K562 (cell line): ENCODE measurements around the gene CCDC71L. TPM values are rescaled to one million over a fixed set of nuclear protein-coding genes. Genes with fewer than 3 reads are reported as not detected.

Source experiments
- BRD9 ChIP-seq: fragments of 450-650 bp; IDR thresholded peaks from 2 replicates; pipeline ENCODE4 v1.6.1; 2018; ENCODE audit warnings: low read depth; ENCODE audit not compliant: partially characterized antibody
- HDAC3 ChIP-seq: fragments of 450-650 bp; IDR thresholded peaks from 2 replicates; pipeline ENCODE4 v1.6.1; 2018; ENCODE audit warnings: borderline replicate concordance, mild to moderate bottlenecking, moderate library complexity; ENCODE audit not compliant: partially characterized antibody
- NELFE ChIP-seq: IDR thresholded peaks from 2 replicates; pipeline ENCODE4 v1.6.1; 2011; ENCODE audit warnings: mild to moderate bottlenecking; ENCODE audit not compliant: insufficient read depth, insufficient read length
- NONO ChIP-seq, 2 experiments: fragments of 200-400 bp in 1 of 2; fragments of 450-650 bp in 1 of 2; formaldehyde crosslinking in 1 of 2; IDR thresholded peaks; 2 replicates each; pipeline ENCODE4 v1.6.1; 2017; ENCODE audit warnings: low read depth in 2 of 2, mild to moderate bottlenecking in 2 of 2, moderate library complexity in 2 of 2, low read length in 1 of 2
- OTX1 ChIP-seq: fragments of 450-650 bp; formaldehyde crosslinking; IDR thresholded peaks from 2 replicates; pipeline ENCODE4 v1.4.0; 2022; ENCODE audit warnings: mild to moderate bottlenecking
- PHF20 ChIP-seq: fragments of 450-650 bp; IDR thresholded peaks from 2 replicates; pipeline ENCODE4 v1.6.1; 2018; ENCODE audit not compliant: partially characterized antibody
- POLR3A ChIP-seq: IDR thresholded peaks from 2 replicates; pipeline ENCODE4 v1.6.1; 2011; ENCODE audit warnings: borderline replicate concordance, mild to moderate bottlenecking, moderate library complexity; ENCODE audit not compliant: insufficient read length, insufficient read depth; ENCODE audit errors: extremely low read depth
- POU5F1 ChIP-seq: fragments of 150-350 bp; IDR thresholded peaks from 2 replicates; pipeline ENCODE4 v1.6.1; 2014; ENCODE audit warnings: borderline replicate concordance, low read length, low read depth, mild to moderate bottlenecking; ENCODE audit not compliant: partially characterized antibody
- PREB ChIP-seq: sonication (generic); formaldehyde crosslinking; IDR thresholded peaks from 2 replicates; pipeline ENCODE4 v1.8.1; 2023; ENCODE audit warnings: mild to moderate bottlenecking, missing genetic modification reagents
- SIN3B ChIP-seq: fragments of 450-650 bp; IDR thresholded peaks from 2 replicates; pipeline ENCODE4 v1.6.1; 2017; ENCODE audit warnings: low read depth, mild to moderate bottlenecking, moderate library complexity
- SMAD4 ChIP-seq: fragments of 250-450 bp; sonication (Bioruptor Pico); conservative IDR thresholded peaks from 2 replicates; pipeline ENCODE4 v1.8.0; 2021; ENCODE audit warnings: inconsistent platforms, mild to moderate bottlenecking, moderate library complexity
- SMARCE1 ChIP-seq: fragments of 450-650 bp; IDR thresholded peaks from 2 replicates; pipeline ENCODE4 v1.7.1; 2016; ENCODE audit warnings: mild to moderate bottlenecking
- SOX6 ChIP-seq: fragments of 450-650 bp; IDR thresholded peaks from 2 replicates; pipeline ENCODE4 v1.6.1; 2014; ENCODE audit warnings: mild to moderate bottlenecking
- STAT5A ChIP-seq: IDR thresholded peaks from 2 replicates; pipeline ENCODE4 v1.6.1; 2012; ENCODE audit warnings: low read length, inconsistent platforms, borderline replicate concordance
- ZNF212 ChIP-seq: fragments of 450-650 bp; formaldehyde crosslinking; IDR thresholded peaks from 2 replicates; pipeline ENCODE4 v1.4.0; 2020; ENCODE audit warnings: mild to moderate bottlenecking
- ZNF282 ChIP-seq: sonication (generic); formaldehyde crosslinking; IDR thresholded peaks from 2 replicates; pipeline ENCODE4 v1.8.1; 2023; ENCODE audit warnings: missing genetic modification reagents
- ZNF436 ChIP-seq: fragments of 250-450, 450-650 bp; sonication (Bioruptor Pico); formaldehyde crosslinking; IDR thresholded peaks from 2 replicates; pipeline ENCODE4 v1.7.0; 2020; ENCODE audit warnings: mild to moderate bottlenecking
- ZNF766 ChIP-seq: fragments of 200-800 bp; sonication (Bioruptor generic); conservative IDR thresholded peaks from 2 replicates; pipeline ENCODE4 v1.6.1; 2016; ENCODE audit warnings: missing genetic modification characterization, missing compliant biosample characterization
- polyA plus RNA-seq, 8 experiments: library from polyadenylated mRNA; depleted of rRNA in 4 of 8; stranded (reverse) in 5 of 8; unstranded in 3 of 8; fragments of >200 nt; fragmentation: Nextera tagmentation in 2 of 8; fragmentation: Illumina TruSeq in 1 of 8; extraction: Ambion mirVana in 2 of 8; extraction: Trizol in 1 of 8; gene quantifications; 2 replicates each; pipeline versions ENCODE4 v1.2.1 to v1.2.3, GENCODE V29; 2011 to 2014; ENCODE audit warnings: inconsistent platforms in 1 of 8, missing spikeins in 1 of 8
- total RNA-seq, 7 experiments: library from RNA; depleted of rRNA in 6 of 7; stranded (reverse); fragments of >200 nt in 6 of 7; fragmentation: Illumina TruSeq in 2 of 7; extraction: Trizol in 2 of 7; gene quantifications; 2 replicates each; pipeline versions ENCODE4 v1.2.1 to v1.2.3, GENCODE V29; 2011 to 2021; ENCODE audit warnings: low replicate concordance in 1 of 7
- TF ChIP-seq, protein P1 (sequence below): fragments of 150-350 bp; IDR thresholded peaks from 2 replicates; pipeline ENCODE4 v1.6.1; 2014; ENCODE audit warnings: low read depth, mild to moderate bottlenecking, low read length, borderline replicate concordance
- TF ChIP-seq, protein P2 (sequence below): fragments of 250-450 bp; sonication (Bioruptor Pico); IDR thresholded peaks from 2 replicates; pipeline ENCODE4 v1.8.0; 2021; ENCODE audit warnings: moderate library complexity, mild to moderate bottlenecking, inconsistent platforms

Gene CCDC71L
- total and polyA plus RNA-seq, 9 of the 15 experiments (the other 6 are each of a cell fraction or from before 2014, with no cell fraction given): 5.7 to 108 (median 25.4) TPM

GRCh38 chr7:106615808-106616707, 44.9 kb downstream of the CCDC71L start (continued):
- TF ChIP-seq, protein P1, sequence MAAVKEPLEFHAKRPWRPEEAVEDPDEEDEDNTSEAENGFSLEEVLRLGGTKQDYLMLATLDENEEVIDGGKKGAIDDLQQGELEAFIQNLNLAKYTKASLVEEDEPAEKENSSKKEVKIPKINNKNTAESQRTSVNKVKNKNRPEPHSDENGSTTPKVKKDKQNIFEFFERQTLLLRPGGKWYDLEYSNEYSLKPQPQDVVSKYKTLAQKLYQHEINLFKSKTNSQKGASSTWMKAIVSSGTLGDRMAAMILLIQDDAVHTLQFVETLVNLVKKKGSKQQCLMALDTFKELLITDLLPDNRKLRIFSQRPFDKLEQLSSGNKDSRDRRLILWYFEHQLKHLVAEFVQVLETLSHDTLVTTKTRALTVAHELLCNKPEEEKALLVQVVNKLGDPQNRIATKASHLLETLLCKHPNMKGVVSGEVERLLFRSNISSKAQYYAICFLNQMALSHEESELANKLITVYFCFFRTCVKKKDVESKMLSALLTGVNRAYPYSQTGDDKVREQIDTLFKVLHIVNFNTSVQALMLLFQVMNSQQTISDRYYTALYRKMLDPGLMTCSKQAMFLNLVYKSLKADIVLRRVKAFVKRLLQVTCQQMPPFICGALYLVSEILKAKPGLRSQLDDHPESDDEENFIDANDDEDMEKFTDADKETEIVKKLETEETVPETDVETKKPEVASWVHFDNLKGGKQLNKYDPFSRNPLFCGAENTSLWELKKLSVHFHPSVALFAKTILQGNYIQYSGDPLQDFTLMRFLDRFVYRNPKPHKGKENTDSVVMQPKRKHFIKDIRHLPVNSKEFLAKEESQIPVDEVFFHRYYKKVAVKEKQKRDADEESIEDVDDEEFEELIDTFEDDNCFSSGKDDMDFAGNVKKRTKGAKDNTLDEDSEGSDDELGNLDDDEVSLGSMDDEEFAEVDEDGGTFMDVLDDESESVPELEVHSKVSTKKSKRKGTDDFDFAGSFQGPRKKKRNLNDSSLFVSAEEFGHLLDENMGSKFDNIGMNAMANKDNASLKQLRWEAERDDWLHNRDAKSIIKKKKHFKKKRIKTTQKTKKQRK: no peak
- TF ChIP-seq SOX6 (peak; percentile 87), POLR3A (no peak), NONO (IDR thresholded peaks at IDR 0.05; ENCODE audit: low read depth in 2 of 2, low read length in 1 of 2) (0 out of 4 replicates have a peak, but pooled peaks of 1 of the 2 experiments have one; percentile 27), POU5F1 (no peak), STAT5A (peak; percentile 20; the same call in 1 of the 2 replicates), ZNF436 (no peak), SMAD4 (CRISPR knock-in tag) (0 out of 2 replicates have a peak, but pooled peaks have one; percentile 25), OTX1 (CRISPR knock-in tag) (peak; percentile 87; the same call in 1 of the 2 replicates), SIN3B (no peak), PHF20 (peak; percentile 11), NELFE (no peak), HDAC3 (no peak), ZNF282 (CRISPR knock-in tag) (no peak), SMARCE1 (peak; percentile 84), ZNF212 (CRISPR knock-in tag) (no peak), ZNF766 (no peak), PREB (CRISPR knock-in tag) (no peak), BRD9 (no peak)
- TF ChIP-seq, protein P2, sequence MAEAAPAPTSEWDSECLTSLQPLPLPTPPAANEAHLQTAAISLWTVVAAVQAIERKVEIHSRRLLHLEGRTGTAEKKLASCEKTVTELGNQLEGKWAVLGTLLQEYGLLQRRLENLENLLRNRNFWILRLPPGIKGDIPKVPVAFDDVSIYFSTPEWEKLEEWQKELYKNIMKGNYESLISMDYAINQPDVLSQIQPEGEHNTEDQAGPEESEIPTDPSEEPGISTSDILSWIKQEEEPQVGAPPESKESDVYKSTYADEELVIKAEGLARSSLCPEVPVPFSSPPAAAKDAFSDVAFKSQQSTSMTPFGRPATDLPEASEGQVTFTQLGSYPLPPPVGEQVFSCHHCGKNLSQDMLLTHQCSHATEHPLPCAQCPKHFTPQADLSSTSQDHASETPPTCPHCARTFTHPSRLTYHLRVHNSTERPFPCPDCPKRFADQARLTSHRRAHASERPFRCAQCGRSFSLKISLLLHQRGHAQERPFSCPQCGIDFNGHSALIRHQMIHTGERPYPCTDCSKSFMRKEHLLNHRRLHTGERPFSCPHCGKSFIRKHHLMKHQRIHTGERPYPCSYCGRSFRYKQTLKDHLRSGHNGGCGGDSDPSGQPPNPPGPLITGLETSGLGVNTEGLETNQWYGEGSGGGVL (CRISPR knock-in tag): no peak
